Fibroblast of peridontal ligament (primary cell): ENCODE measurements around the gene SKIC8.

Experiments used
- DNase-seq: peaks from one replicate; pipeline ENCODE4 v3.0.0-alpha.2; 2010; ENCODE audit errors: extremely low read depth

Gene SKIC8

GRCh38 chr15:78299101-78299930 lies at the start of gene SKIC8:
TSS of gene SKIC8 (minus strand) at chr15:78299609. CDS start at chr15:78295686, 3,923 bp downstream.
- DNase-seq: peak; percentile 86

GRCh38 chr15:78347586-78348543 lies 48.5 kb upstream of the SKIC8 start:
- no peak for DNase-seq

DNA sequence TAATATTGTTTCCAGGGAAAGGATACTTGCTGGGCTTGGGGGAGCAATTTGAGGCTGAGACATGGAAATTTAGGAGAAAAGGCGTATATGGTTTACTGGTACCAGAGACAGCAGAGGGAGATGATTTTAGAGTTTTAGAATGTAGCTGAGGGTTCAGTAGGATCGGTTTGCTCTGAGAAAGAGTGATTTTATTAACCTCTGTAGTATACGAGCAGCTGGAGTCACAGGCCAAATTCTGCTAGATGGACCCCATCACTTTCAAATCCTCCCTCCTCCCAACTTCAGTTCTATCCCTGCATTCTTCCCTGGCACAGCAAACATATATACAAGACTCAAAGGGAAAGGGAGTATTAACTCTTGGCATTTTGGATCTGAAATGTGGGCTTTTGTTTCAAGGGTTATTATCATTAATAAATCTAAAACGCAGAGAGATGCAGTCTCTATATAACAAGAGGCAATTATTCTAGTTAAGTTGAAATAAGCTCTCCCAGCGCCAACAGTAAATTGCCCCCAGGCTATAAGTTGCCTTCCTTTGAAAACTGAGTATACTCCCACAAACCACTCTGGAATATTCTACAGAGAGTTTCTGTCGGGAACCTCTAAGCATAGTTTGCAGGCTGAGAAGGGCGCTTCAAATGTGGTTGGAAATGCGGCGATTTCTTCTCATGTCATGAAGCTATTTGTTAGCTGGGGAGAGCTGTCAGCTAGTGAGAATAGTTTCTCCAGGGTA lies 46.2 kb upstream of the SKIC8 start:
- no peak for DNase-seq

GRCh38 chr15:78343276-78344060 lies 44.1 kb upstream of the SKIC8 start:
- DNase-seq: no peak

DNA sequence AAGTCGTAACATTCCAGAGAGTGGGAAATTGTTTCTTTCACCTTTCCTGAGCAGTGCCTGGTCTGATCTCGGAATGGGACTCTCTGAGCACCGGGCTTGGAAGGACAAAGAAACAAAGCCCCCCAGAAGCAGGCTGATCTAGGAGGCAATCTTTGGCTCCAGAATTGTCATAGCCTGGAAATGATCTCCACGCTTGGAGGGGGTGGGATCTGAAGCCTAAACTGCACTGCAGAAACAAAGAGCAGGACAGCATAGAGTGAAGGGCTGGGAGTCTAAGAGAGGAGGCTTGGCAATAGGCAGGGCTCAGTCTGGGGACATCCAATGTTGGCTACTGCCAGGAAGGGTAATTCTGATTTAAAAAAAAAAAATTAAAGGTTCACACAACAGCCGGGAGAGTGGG lies 42.6 kb upstream of the SKIC8 start:
- DNase-seq: no peak

GRCh38 chr15:78341057-78341987 lies 41.9 kb upstream of the SKIC8 start:
- DNase-seq: no peak

DNA sequence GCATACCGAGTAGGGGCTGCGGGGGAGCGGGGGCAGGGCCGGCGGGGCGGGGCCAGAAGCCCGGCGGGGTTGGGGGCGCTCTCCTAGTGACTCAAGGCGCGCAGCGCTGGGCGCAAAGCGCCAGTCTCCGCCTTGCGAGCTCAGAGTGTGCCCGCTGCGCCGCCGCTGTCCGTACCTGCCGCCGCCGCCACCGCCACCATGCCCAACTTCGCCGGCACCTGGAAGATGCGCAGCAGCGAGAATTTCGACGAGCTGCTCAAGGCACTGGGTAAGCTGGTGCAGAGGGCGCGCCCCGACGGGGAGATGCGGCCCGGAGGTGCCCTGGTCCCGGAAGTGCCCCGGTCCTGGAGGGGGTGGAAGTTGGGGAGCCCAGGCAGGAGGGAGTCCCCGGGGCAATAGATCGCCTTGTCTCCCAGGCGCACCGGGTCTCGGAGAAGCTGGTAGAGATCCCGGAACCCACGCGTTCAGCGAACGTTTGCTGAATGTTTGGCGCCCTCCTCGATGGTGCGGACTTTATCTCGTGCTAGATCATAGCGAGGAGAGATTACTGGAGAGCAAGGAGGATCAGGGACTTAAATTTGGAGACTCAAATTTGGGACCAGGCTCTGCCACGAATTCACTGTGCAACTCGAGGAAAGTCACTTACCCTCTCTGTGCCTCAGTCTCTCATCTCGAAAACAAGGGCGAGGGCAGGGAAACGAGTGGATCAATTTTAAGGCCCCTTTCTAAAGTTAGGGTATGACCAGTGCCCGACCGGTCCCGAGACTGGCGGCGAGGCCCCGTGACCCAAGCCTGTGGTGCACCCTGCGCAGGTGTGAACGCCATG lies 41.0 kb upstream of the SKIC8 start, which contains the start of gene CRABP1:
TSS of gene CRABP1 (plus strand) at position 123 of the 826 bp plus-strand sequence. CDS start at position 199, 76 bp downstream.
- no peak for DNase-seq

- DNase-seq: no peak
These were observed 40.1 kb upstream of the SKIC8 start for GRCh38 chr15:78339559-78339958.

DNA sequence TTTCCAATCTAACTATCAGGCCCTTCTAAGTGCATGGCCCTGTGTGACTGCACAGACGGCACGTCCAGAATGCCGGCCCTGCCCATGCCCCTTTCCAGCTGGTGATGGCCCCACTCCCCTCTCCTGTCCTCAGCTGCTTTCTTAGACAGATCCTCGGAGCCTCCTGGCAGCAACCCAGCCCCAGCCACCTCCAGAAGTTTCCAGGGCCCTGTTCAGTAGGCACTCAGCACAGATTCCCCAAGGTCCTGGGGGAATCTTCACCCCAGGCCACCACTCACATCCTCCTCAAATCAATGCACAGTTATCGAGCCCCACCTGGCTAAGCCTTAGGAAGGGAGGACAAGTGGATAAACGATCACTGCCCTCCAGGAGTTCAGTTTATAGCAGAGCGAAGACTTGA lies 39.4 kb upstream of the SKIC8 start:
- no peak for DNase-seq

GRCh38 chr15:78335985-78336384 lies 36.6 kb upstream of the SKIC8 start:
- no peak for DNase-seq

GRCh38 chr15:78334845-78335244 lies 35.4 kb upstream of the SKIC8 start:
- no peak for DNase-seq

DNA sequence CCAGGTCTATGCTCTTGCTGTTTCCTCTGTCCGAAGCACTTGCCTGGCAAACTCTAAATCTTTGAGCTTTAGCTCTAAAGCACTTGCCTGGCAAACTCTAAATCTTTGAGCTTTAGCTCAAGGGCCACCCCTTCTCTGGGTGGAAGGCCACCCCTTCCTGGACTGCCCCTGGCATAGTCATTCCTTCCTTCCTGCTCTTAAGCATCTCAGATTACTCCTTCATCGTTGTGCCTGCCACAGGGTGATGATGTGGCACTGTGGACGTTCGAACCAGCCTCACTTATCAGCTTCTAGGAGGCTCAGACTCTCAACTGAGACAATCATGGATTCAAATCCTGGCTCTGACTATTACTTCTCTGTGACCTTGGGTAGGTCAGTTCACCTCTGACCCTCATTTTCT lies 30.2 kb upstream of the SKIC8 start:
- no peak for DNase-seq

DNA sequence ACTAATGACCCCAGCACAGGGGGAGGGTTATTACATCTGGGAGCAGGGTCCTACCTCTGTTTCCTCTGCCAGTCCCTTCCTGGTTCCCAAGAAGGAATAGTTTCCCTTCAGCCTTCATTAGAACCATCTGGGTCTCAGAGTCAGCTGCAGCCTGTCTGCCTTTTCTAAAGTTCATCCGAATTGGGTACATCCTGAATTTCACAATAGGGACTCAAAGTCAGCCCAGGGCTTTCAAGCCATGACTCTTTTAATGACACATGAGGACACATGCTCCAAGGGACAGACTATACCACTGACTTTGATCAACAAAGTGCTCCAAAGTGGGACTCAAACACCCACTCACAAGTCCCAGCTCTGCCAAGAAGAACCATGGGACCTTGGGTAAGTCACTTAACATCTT lies 28.1 kb upstream of the SKIC8 start:
- peak; percentile 63 for DNase-seq

GRCh38 chr15:78325092-78325843 lies 25.9 kb upstream of the SKIC8 start:
- peak; percentile 64 for DNase-seq

DNA sequence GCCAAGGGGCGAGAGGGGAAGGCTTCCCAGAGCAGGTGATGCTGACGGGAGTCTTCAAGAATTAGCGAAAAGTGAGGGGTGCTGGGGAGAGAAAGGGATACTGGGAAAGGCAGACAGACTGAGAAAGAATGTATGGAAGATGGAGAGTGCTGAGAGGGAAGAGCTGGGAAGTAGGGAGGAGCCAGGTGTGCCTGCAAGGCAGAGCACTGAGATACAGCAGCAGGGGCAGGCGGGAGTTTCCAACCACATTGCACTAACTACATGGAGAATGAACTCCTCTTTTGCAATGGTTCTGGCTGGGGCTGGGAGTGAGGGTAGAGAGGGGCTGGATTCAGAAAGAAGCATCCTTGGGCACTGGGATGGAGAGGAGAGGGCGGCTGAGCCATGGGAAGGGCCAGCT lies 24.7 kb upstream of the SKIC8 start:
- no peak for DNase-seq

DNA sequence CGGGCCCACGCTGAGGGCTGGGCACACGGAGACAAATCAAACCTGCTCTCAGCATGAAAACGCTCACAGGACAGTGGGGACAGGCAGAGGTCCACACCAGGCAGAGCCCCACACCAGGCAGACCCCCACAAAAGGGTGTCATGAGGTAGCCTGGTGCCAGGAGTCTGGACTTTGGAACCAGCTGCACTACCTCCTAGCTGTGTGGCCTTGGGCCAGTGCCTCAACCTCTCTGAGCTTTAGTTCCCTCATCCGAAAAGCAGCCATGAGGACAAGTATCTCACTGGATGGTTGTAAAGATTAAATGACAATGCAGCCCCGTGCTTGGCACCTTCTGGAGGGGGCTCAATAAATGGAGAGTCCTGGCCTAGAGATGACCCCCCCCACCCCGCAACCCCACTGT lies 24.3 kb upstream of the SKIC8 start:
- no peak for DNase-seq

- DNase-seq: no peak
These were observed 23.5 kb upstream of the SKIC8 start for GRCh38 chr15:78322724-78323521.
